ENCODE results near the gene CAPRIN1.

CAPRIN1 gene

GRCh38 chr11:34126959-34127848 lies 75.7 kb downstream of the CAPRIN1 start:
- H3K27ac ChIP-seq: no peak overlapping the region
- H3K4me3 ChIP-seq (ENCODE audit: low read depth, low read length): no peak overlapping the region
- H3K79me2 ChIP-seq: no peaks in the 10 kb centered on the region
- TF ChIP-seq CTCF (IDR thresholded peaks at IDR 0.05): no peak
- H3K27me3 ChIP-seq (ENCODE audit: control insufficient read depth, insufficient read depth, low read length): no peaks in the 10 kb centered on the region
- no peaks in the 10 kb centered on the region for H3K9me3 ChIP-seq (ENCODE audit: control insufficient read depth, low read length)
- H3K4me1 ChIP-seq: no peaks in the 10 kb centered on the region
- no peak overlapping the region for H3K4me2 ChIP-seq (ENCODE audit: low read length)
- H3K9ac ChIP-seq: no peak overlapping the region
- H3K36me3 ChIP-seq (ENCODE audit: control insufficient read depth, insufficient read depth, low read length): no peaks in the 10 kb centered on the region
- H2AFZ ChIP-seq: no peak overlapping the region

GRCh38 chr11:34128824-34129223 lies 77.3 kb downstream of the CAPRIN1 start:
- H3K79me2 ChIP-seq: no peaks in the 10 kb centered on the region
- H3K4me1 ChIP-seq: no peaks in the 10 kb centered on the region
- no peak overlapping the region for H3K9ac ChIP-seq
- no peak overlapping the region for H3K4me2 ChIP-seq (ENCODE audit: low read length)
- no peak for TF ChIP-seq CTCF (IDR thresholded peaks at IDR 0.05)
- no peaks in the 10 kb centered on the region for H3K27me3 ChIP-seq (ENCODE audit: control insufficient read depth, insufficient read depth, low read length)
- H3K9me3 ChIP-seq (ENCODE audit: control insufficient read depth, low read length): no peaks in the 10 kb centered on the region
- no peak overlapping the region for H2AFZ ChIP-seq
- no peaks in the 10 kb centered on the region for H3K36me3 ChIP-seq (ENCODE audit: control insufficient read depth, insufficient read depth, low read length)
- no peak overlapping the region for H3K27ac ChIP-seq
- H3K4me3 ChIP-seq (ENCODE audit: low read depth, low read length): no peak overlapping the region

GRCh38 chr11:34132261-34132965 lies 80.9 kb downstream of the CAPRIN1 start:
- Histone ChIP-seq H3K9ac (no peak overlapping the region), H2AFZ (no peak overlapping the region), H3K27ac (no peak overlapping the region), H3K4me1 (no peaks in the 10 kb centered on the region), H3K36me3 (ENCODE audit: control insufficient read depth, insufficient read depth, low read length) (no peaks in the 10 kb centered on the region), H3K27me3 (ENCODE audit: control insufficient read depth, insufficient read depth, low read length) (no peaks in the 10 kb centered on the region), H3K4me2 (ENCODE audit: low read length) (no peak overlapping the region), H3K4me3 (ENCODE audit: low read depth, low read length) (no peak overlapping the region), H3K9me3 (ENCODE audit: control insufficient read depth, low read length) (no peaks in the 10 kb centered on the region), H3K79me2 (no peaks in the 10 kb centered on the region)
- no peak for TF ChIP-seq CTCF (IDR thresholded peaks at IDR 0.05)

GRCh38 chr11:34134765-34135164 lies 83.2 kb downstream of the CAPRIN1 start:
- H3K4me1 ChIP-seq: no peaks in the 10 kb centered on the region
- H3K9me3 ChIP-seq (ENCODE audit: control insufficient read depth, low read length): no peaks in the 10 kb centered on the region
- no peak overlapping the region for H3K4me3 ChIP-seq (ENCODE audit: low read depth, low read length)
- no peak for TF ChIP-seq CTCF (IDR thresholded peaks at IDR 0.05)
- H3K27ac ChIP-seq: no peak overlapping the region
- no peak overlapping the region for H2AFZ ChIP-seq
- H3K4me2 ChIP-seq (ENCODE audit: low read length): no peak overlapping the region
- no peaks in the 10 kb centered on the region for H3K27me3 ChIP-seq (ENCODE audit: control insufficient read depth, insufficient read depth, low read length)
- no peaks in the 10 kb centered on the region for H3K36me3 ChIP-seq (ENCODE audit: control insufficient read depth, insufficient read depth, low read length)
- H3K79me2 ChIP-seq: no peaks in the 10 kb centered on the region
- H3K9ac ChIP-seq: no peak overlapping the region
